A549 (cell line): ENCODE measurements around the gene RAB10.

Experiments
- CEBPB ChIP-seq, 2 experiments: fragments of >200 bp in 1 of 2; sonication (Bioruptor Twin) in 1 of 2; formaldehyde crosslinking in 1 of 2; IDR thresholded peaks; 2 replicates each; pipeline ENCODE4 v1.6.1; 2012 to 2016
- CHD2 ChIP-seq: fragments of 150-350 bp; IDR thresholded peaks from 2 replicates; pipeline ENCODE4 v1.6.1; 2014; ENCODE audit warnings: low read length; ENCODE audit not compliant: partially characterized antibody
- EP300 ChIP-seq, 2 experiments: fragments of >200 bp; sonication (Bioruptor Twin); formaldehyde crosslinking; IDR thresholded peaks; 2 replicates in 1 of 2; 3 replicates in 1 of 2; pipeline ENCODE4 v1.6.1; 2016 to 2017
- HOXB13 ChIP-seq: fragments of 250-450 bp; sonication (Bioruptor Pico); IDR thresholded peaks from 2 replicates; pipeline ENCODE4 v1.5.0; 2020; ENCODE audit warnings: low read depth, mild to moderate bottlenecking, moderate library complexity
- MYC ChIP-seq: IDR thresholded peaks from 2 replicates; pipeline ENCODE4 v1.6.1; 2012; ENCODE audit warnings: mild to moderate bottlenecking, inconsistent platforms, low read length, improper control_type of control experiment, borderline replicate concordance
- POLR2A ChIP-seq: IDR thresholded peaks from 2 replicates; pipeline ENCODE4 v1.6.1; 2012; ENCODE audit warnings: mild to moderate bottlenecking, low read length
- POLR2AphosphoS2 ChIP-seq: conservative IDR thresholded peaks from 2 replicates; pipeline ENCODE4 v1.6.1; 2012; ENCODE audit warnings: low read length, improper control_type of control experiment, inconsistent platforms
- RAD21 ChIP-seq, 2 experiments: fragments of >200 bp in 1 of 2; sonication (Bioruptor Twin) in 1 of 2; formaldehyde crosslinking in 1 of 2; IDR thresholded peaks in 1 of 2; conservative IDR thresholded peaks in 1 of 2; 2 replicates in 1 of 2; 3 replicates in 1 of 2; pipeline ENCODE4 v1.6.1; 2012 to 2018; ENCODE audit warnings: inconsistent platforms in 1 of 2
- RCOR1 ChIP-seq: fragments of 150-350 bp; IDR thresholded peaks from 2 replicates; pipeline ENCODE4 v1.6.1; 2014; ENCODE audit warnings: antibody characterized with exemption, low read length, low read depth
- SMC3 ChIP-seq: fragments of >200 bp; sonication (Bioruptor Twin); formaldehyde crosslinking; IDR thresholded peaks from 3 replicates; pipeline ENCODE4 v1.6.1; 2018; ENCODE audit warnings: inconsistent platforms
- SREBF2 ChIP-seq: fragments of 450-650 bp; IDR thresholded peaks from 2 replicates; pipeline ENCODE4 v1.6.1; 2014; ENCODE audit warnings: mild to moderate bottlenecking, moderate library complexity
- TF ChIP-seq, protein P1 (sequence below): fragments of >200 bp; sonication (Bioruptor Twin); formaldehyde crosslinking; IDR thresholded peaks from 3 replicates; pipeline ENCODE4 v1.5.1; 2016
- TF ChIP-seq, protein P2 (sequence below): fragments of 250-450 bp; sonication (Bioruptor Pico); IDR thresholded peaks from 2 replicates; pipeline ENCODE4 v1.5.0; 2021; ENCODE audit warnings: mild to moderate bottlenecking, moderate library complexity, borderline replicate concordance
- TF ChIP-seq, protein P3 (sequence below): IDR thresholded peaks from 2 replicates; pipeline ENCODE4 v1.6.1; 2012

DNA sequence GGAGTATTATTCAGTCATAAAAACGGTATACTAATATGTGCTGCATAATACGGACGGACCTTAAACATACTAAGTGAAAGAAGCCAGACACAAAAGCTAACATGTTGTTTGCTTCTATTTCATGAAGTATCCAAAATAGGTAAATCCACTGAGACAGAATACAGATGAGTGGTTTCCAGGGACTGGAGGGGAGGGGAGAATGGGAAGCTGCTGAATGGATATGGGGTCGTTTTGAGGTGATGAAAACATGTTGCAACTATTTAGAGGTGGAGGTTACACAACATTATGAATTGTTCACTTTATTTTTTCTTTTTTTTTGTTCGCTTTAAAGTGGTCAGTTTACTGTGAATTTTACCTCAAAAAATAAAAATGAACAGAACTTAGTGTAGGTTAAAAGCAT, 52.9 kb downstream of the RAB10 start:
- TF ChIP-seq, protein P1, sequence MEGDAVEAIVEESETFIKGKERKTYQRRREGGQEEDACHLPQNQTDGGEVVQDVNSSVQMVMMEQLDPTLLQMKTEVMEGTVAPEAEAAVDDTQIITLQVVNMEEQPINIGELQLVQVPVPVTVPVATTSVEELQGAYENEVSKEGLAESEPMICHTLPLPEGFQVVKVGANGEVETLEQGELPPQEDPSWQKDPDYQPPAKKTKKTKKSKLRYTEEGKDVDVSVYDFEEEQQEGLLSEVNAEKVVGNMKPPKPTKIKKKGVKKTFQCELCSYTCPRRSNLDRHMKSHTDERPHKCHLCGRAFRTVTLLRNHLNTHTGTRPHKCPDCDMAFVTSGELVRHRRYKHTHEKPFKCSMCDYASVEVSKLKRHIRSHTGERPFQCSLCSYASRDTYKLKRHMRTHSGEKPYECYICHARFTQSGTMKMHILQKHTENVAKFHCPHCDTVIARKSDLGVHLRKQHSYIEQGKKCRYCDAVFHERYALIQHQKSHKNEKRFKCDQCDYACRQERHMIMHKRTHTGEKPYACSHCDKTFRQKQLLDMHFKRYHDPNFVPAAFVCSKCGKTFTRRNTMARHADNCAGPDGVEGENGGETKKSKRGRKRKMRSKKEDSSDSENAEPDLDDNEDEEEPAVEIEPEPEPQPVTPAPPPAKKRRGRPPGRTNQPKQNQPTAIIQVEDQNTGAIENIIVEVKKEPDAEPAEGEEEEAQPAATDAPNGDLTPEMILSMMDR = no peak
- TF ChIP-seq HOXB13 = no peak
- no peak for TF ChIP-seq POLR2A
- TF ChIP-seq RAD21 (conservative IDR thresholded peaks at IDR 0.05 in 1 of 2, IDR thresholded peaks at IDR 0.05 in 1 of 2) = no peak
- no peak for TF ChIP-seq RCOR1
- TF ChIP-seq, protein P2, sequence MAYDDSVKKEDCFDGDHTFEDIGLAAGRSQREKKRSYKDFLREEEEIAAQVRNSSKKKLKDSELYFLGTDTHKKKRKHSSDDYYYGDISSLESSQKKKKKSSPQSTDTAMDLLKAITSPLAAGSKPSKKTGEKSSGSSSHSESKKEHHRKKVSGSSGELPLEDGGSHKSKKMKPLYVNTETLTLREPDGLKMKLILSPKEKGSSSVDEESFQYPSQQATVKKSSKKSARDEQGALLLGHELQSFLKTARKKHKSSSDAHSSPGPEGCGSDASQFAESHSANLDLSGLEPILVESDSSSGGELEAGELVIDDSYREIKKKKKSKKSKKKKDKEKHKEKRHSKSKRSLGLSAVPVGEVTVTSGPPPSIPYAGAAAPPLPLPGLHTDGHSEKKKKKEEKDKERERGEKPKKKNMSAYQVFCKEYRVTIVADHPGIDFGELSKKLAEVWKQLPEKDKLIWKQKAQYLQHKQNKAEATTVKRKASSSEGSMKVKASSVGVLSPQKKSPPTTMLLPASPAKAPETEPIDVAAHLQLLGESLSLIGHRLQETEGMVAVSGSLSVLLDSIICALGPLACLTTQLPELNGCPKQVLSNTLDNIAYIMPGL (CRISPR knock-in tag) = no peak
- TF ChIP-seq SREBF2 = no peak
- TF ChIP-seq MYC = no peak
- TF ChIP-seq CEBPB (IDR thresholded peaks at IDR 0.05) = no peak
- TF ChIP-seq SMC3 = no peak
- 0 out of 2 replicates have a peak, but pooled peaks have one; percentile 55 for TF ChIP-seq POLR2AphosphoS2
- TF ChIP-seq CHD2 = no peak
- TF ChIP-seq, protein P3, sequence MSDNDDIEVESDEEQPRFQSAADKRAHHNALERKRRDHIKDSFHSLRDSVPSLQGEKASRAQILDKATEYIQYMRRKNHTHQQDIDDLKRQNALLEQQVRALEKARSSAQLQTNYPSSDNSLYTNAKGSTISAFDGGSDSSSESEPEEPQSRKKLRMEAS = no peak
- TF ChIP-seq EP300 (IDR thresholded peaks at IDR 0.05) = no peak
